HEK293T (cell line): ENCODE results near the gene CCR3.

Experiments used
- ARNT ChIP-seq: fragments of 450-650 bp; IDR thresholded peaks from 2 replicates; pipeline ENCODE4 v1.6.1; 2017; ENCODE audit warnings: mild to moderate bottlenecking
- BHLHE40 ChIP-seq: fragments of 450-650 bp; IDR thresholded peaks from 2 replicates; pipeline ENCODE4 v1.6.1; 2016; ENCODE audit warnings: mild to moderate bottlenecking, moderate library complexity, borderline replicate concordance
- ELF4 ChIP-seq: fragments of 450-650 bp; IDR thresholded peaks from 2 replicates; pipeline ENCODE4 v1.6.1; 2017; ENCODE audit warnings: antibody characterized with exemption
- FOXK2 ChIP-seq: fragments of 450-650 bp; IDR thresholded peaks from 2 replicates; pipeline ENCODE4 v1.6.1; 2016; ENCODE audit warnings: mild to moderate bottlenecking
- FOXM1 ChIP-seq: fragments of 450-650 bp; IDR thresholded peaks from 2 replicates; pipeline ENCODE4 v1.6.1; 2017; ENCODE audit warnings: mild to moderate bottlenecking, borderline replicate concordance
- HDGF ChIP-seq: fragments of 450-650 bp; IDR thresholded peaks from 2 replicates; pipeline ENCODE4 v1.6.1; 2017; ENCODE audit warnings: antibody characterized with exemption, borderline replicate concordance
- LEF1 ChIP-seq: fragments of 450-650 bp; IDR thresholded peaks from 2 replicates; pipeline ENCODE4 v1.6.1; 2017; ENCODE audit warnings: mild to moderate bottlenecking, borderline replicate concordance
- NFRKB ChIP-seq: fragments of 450-650 bp; IDR thresholded peaks from 2 replicates; pipeline ENCODE4 v1.6.1; 2016; ENCODE audit warnings: mild to moderate bottlenecking, moderate library complexity
- SP1 ChIP-seq: fragments of 450-650 bp; IDR thresholded peaks from 2 replicates; pipeline ENCODE4 v1.6.1; 2017
- SUZ12 ChIP-seq: fragments of 450-650 bp; IDR thresholded peaks from 2 replicates; pipeline ENCODE4 v1.6.1; 2016; ENCODE audit warnings: mild to moderate bottlenecking
- TARDBP ChIP-seq: fragments of 450-650 bp; IDR thresholded peaks from 2 replicates; pipeline ENCODE4 v1.6.1; 2016

- TF ChIP-seq NFRKB (no peak), BHLHE40 (no peak), ARNT (no peak), HDGF (no peak), FOXK2 (no peak), FOXM1 (no peak), SP1 (no peak), ELF4 (no peak), LEF1 (no peak), SUZ12 (no peak), TARDBP (no peak)
Observed at GRCh38 chr3:46218196-46218709, 24.0 kb upstream of the CCR3 start.
